Hepatic stellate cell (primary cell): ENCODE results near the gene TSPAN14.

Experiments used
- DNase-seq: peaks from one replicate; pipeline ENCODE4 v3.0.0; 2011; ENCODE audit warnings: low spot score

TSPAN14 gene

GRCh38 chr10:80544316-80544953, 90.3 kb downstream of the TSPAN14 start:
- no peak for DNase-seq

- DNase-seq: no peak
Measured at GRCh38 chr10:80545258-80545881, 91.3 kb downstream of the TSPAN14 start.

GRCh38 chr10:80552151-80552646, 98.1 kb downstream of the TSPAN14 start:
- DNase-seq: no peak

- no peak for DNase-seq
Measured at GRCh38 chr10:80553436-80553835, 99.3 kb downstream of the TSPAN14 start.

- no peak for DNase-seq
Measured at GRCh38 chr10:80554050-80554449, 99.9 kb downstream of the TSPAN14 start.

- no peak for DNase-seq
Measured at GRCh38 chr10:80555415-80555814, 101.3 kb downstream of the TSPAN14 start.

- DNase-seq: no peak
Measured at GRCh38 chr10:80561950-80562349, 107.8 kb downstream of the TSPAN14 start.

- no peak for DNase-seq
Measured at GRCh38 chr10:80567292-80567691, 113.2 kb downstream of the TSPAN14 start.

- no peak for DNase-seq
Measured at GRCh38 chr10:80569131-80569895, 115.2 kb downstream of the TSPAN14 start.

- DNase-seq: no peak
Measured at GRCh38 chr10:80571352-80571751, 117.2 kb downstream of the TSPAN14 start.

GRCh38 chr10:80579181-80579763, 125.2 kb downstream of the TSPAN14 start:
- DNase-seq: no peak

- no peak for DNase-seq
Measured at GRCh38 chr10:80579849-80580637, 125.9 kb downstream of the TSPAN14 start.

GRCh38 chr10:80580638-80581468, 126.7 kb downstream of the TSPAN14 start:
- DNase-seq: no peak

GRCh38 chr10:80581469-80581835, 127.3 kb downstream of the TSPAN14 start:
- no peak for DNase-seq

GRCh38 chr10:80582286-80582960, 128.3 kb downstream of the TSPAN14 start:
- no peak for DNase-seq
